Measurements from ENCODE around the gene DNAH6. TPM values are rescaled to one million over a fixed set of nuclear protein-coding genes. Genes with fewer than 3 reads are reported as not detected.

The DNAH6 gene
- total RNA-seq, 1 donor from 2014 or later = not detected

- Histone ChIP-seq H3K4me1 (no peaks in the 10 kb centered on the region), H3K36me3 (no peaks in the 10 kb centered on the region), H3K27ac (no peak overlapping the region), H3K27me3 (no peaks in the 10 kb centered on the region), H3K4me3 (no peak overlapping the region), H3K9me3 (peaks cover 0 to 3% of the 10 kb centered on the region in 2 donors)
- intact Hi-C loops (cut with DNase I) = no loop called here
- TF ChIP-seq CTCF (IDR thresholded peaks at IDR 0.05) = no peak
- DNase-seq (ENCODE audit: low spot score in 2 of 2) = no peak
These were observed 317.3 kb downstream of the DNAH6 start for GRCh38 chr2:84833481-84834150.

DNA sequence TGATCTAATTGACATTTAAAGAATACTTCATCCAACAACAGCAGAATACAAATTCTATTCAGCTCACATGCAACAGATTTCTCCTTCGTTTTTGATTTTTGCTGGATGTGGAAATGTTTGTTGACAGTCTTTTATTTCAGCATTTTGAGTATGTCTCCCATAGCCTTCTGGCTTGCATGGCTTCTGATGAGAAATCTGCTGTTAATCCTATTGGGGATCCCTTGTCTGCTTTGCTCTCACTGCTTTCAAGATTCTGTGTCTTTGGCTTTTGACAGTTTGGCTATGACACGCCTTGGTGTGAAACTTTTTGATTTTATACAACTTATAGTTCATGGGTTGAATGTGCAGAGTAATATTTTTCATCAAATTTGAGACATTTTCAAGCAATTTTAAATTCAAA, 319.9 kb downstream of the DNAH6 start:
- Histone ChIP-seq H3K27me3 (no peaks in the 10 kb centered on the region), H3K4me3 (no peak overlapping the region), H3K27ac (no peak overlapping the region), H3K9me3 (peaks cover 0 to 3% of the 10 kb centered on the region in 2 donors), H3K4me1 (no peaks in the 10 kb centered on the region), H3K36me3 (no peaks in the 10 kb centered on the region)
- intact Hi-C loops (cut with DNase I) = no loop called here
- DNase-seq (ENCODE audit: low spot score in 2 of 2) = no peak
- no peak for TF ChIP-seq CTCF (IDR thresholded peaks at IDR 0.05)

DNA sequence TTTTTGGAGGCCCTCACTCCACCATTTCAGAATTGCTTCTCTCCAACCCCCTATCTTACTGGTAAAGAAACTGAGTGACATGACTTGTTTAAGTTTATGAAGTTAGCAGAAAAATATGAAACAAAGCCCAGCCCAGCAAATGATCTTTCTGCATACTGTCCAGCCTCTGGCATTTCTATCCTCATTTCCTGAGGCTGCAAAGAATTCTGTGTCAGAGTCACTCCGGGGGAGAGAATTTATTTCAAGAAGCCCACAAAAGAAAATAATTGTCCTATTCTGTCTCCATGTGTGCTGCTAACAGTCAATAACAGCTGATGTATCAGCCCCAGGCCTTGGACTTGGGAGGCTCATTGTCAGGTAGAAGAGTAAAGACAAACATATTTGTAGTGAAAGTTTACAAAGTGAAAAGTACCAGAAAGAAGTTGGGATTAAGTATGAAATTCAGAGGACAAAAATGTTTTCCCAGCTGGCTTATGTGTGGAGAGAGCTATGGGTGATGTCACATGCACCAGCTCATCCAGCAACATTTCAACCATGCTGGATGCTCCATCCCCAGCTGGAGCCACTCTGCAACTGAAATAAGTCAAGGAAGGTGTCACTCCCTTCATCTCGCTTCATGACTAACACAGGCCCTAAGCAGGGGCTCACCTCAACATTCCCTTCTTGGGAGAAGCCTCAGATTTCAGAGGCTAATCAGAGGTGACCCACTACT, 322.3 kb downstream of the DNAH6 start:
- TF ChIP-seq CTCF (IDR thresholded peaks at IDR 0.05) = no peak
- H3K9me3 ChIP-seq = peaks cover 0 to 3% of the 10 kb centered on the region in 2 donors
- H3K4me1 ChIP-seq = no peaks in the 10 kb centered on the region
- H3K27ac ChIP-seq = no peak overlapping the region
- DNase-seq (ENCODE audit: low spot score in 2 of 2) = no peak
- H3K27me3 ChIP-seq = no peaks in the 10 kb centered on the region
- no peaks in the 10 kb centered on the region for H3K36me3 ChIP-seq
- no peak overlapping the region for H3K4me3 ChIP-seq
- intact Hi-C loops (cut with DNase I) = no loop called here

DNA sequence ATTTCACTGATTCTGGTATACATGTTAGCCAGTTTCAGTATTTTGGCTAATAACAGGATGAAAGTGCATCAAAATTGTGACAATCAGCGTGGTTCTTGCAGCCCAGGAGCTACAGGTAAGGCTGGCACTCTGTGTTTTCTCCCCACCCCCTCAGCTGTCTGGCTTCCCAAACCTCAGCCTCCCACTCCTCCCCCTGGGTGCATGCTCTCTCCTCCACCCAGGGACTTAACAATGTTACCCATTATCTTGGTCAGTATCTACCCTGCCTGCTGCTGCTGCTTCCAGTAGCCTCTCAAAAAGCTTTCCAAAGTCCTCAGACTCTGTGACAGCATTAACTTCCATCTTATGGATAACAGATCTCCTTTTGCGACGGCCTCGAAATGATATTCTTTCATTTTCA, 323.6 kb downstream of the DNAH6 start:
- TF ChIP-seq CTCF (IDR thresholded peaks at IDR 0.05) = no peak
- H3K4me3 ChIP-seq = no peak overlapping the region
- H3K9me3 ChIP-seq = peaks cover 0 to 3% of the 10 kb centered on the region in 2 donors
- H3K27ac ChIP-seq = no peak overlapping the region
- intact Hi-C loops (cut with DNase I) = no loop called here
- no peaks in the 10 kb centered on the region for H3K27me3 ChIP-seq
- no peak for DNase-seq (ENCODE audit: low spot score in 2 of 2)
- H3K36me3 ChIP-seq = no peaks in the 10 kb centered on the region
- H3K4me1 ChIP-seq = no peaks in the 10 kb centered on the region

DNA sequence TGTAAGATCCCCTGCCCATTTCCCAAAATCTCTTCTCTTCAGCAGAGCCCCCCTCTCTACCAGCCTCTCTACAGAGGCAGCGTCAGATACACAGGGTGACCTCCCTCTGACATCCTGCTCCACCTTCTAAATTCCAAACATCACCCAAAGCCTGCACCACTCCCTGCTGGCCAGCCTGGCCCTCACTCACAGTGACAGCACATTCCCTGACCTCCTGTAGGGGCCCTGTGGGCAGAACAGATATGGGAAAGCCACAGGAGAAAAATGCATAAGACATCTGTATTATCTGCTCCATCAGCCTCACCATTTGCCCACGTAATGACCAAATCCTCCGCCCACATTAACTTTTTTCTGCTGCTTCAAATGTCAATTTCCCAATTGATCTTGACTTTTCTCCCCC, 324.0 kb downstream of the DNAH6 start:
- H3K4me3 ChIP-seq = no peak overlapping the region
- no peak for DNase-seq (ENCODE audit: low spot score in 2 of 2)
- intact Hi-C loops (cut with DNase I) = no loop called here

More for the DNA sequence above, 324.0 kb downstream of the DNAH6 start:
- H3K9me3 ChIP-seq = peaks cover 0 to 3% of the 10 kb centered on the region in 2 donors
- no peaks in the 10 kb centered on the region for H3K27me3 ChIP-seq
- H3K36me3 ChIP-seq = no peaks in the 10 kb centered on the region
- H3K27ac ChIP-seq = no peak overlapping the region
- H3K4me1 ChIP-seq = no peaks in the 10 kb centered on the region
- no peak for TF ChIP-seq CTCF (IDR thresholded peaks at IDR 0.05)

Measured in ascending aorta (tissue), 2 donors.